ENCODE measurements around the gene AP1S2.
"Not testable (repeated sequence)": the region's sequence is repeated elsewhere in the genome, so short reads cannot be mapped to it uniquely, and the experiment has no call there.

AP1S2 gene

GRCh38 chrX:15854080-15854655 is 445 bp downstream of the AP1S2 start:
- DNase-seq = peak; percentile 36 to 56

- DNase-seq = no peak
These were observed 980 bp downstream of the AP1S2 start for GRCh38 chrX:15853586-15854079.

- DNase-seq = no peak
These were observed 5.1 kb downstream of the AP1S2 start for GRCh38 chrX:15849555-15849954.

- DNase-seq = no peak
These were observed 6.0 kb downstream of the AP1S2 start for GRCh38 chrX:15848576-15848975.

GRCh38 chrX:15843960-15844359 is 10.7 kb downstream of the AP1S2 start:
- DNase-seq = no peak

- DNase-seq = no peak
These were observed 12.6 kb downstream of the AP1S2 start for GRCh38 chrX:15841853-15842516.

GRCh38 chrX:15838017-15838416 is 16.6 kb downstream of the AP1S2 start:
- peak in 1 of 2 donors; percentile 9 for DNase-seq

GRCh38 chrX:15834827-15835595 is 19.6 kb downstream of the AP1S2 start:
- no peak for DNase-seq

GRCh38 chrX:15834053-15834452 is 20.6 kb downstream of the AP1S2 start:
- no peak for DNase-seq

GRCh38 chrX:15831347-15831746 is 23.3 kb downstream of the AP1S2 start:
- not testable (repeated sequence) for DNase-seq

- no peak for DNase-seq
These were observed 25.4 kb downstream of the AP1S2 start for GRCh38 chrX:15829217-15829616.

GRCh38 chrX:15825936-15826335 is 28.7 kb downstream of the AP1S2 start:
- DNase-seq = no peak

- no peak for DNase-seq
These were observed 31.7 kb downstream of the AP1S2 start for GRCh38 chrX:15822922-15823321.

GRCh38 chrX:15820106-15821073 is 34.2 kb downstream of the AP1S2 start:
- no peak for DNase-seq

GRCh38 chrX:15816886-15817285 is 37.7 kb downstream of the AP1S2 start:
- peak; percentile 16 to 40 for DNase-seq

GRCh38 chrX:15816438-15816809 is 38.2 kb downstream of the AP1S2 start:
- DNase-seq = no peak

GRCh38 chrX:15815779-15816437 is 38.7 kb downstream of the AP1S2 start:
- DNase-seq = peak; percentile 26 to 33

GRCh38 chrX:15814771-15815365 is 39.7 kb downstream of the AP1S2 start:
- DNase-seq = no peak

- no peak for DNase-seq
These were observed 41.2 kb downstream of the AP1S2 start for GRCh38 chrX:15813416-15813815.

GRCh38 chrX:15812192-15812938 is 42.2 kb downstream of the AP1S2 start:
- no peak for DNase-seq

GRCh38 chrX:15808254-15808653 is 46.4 kb downstream of the AP1S2 start:
- DNase-seq = no peak

All from CD4-positive, alpha-beta T cell treated with Interleukin-1 beta for 1 hour (primary cell).